Measurements from ENCODE around the gene THSD4.

DNA sequence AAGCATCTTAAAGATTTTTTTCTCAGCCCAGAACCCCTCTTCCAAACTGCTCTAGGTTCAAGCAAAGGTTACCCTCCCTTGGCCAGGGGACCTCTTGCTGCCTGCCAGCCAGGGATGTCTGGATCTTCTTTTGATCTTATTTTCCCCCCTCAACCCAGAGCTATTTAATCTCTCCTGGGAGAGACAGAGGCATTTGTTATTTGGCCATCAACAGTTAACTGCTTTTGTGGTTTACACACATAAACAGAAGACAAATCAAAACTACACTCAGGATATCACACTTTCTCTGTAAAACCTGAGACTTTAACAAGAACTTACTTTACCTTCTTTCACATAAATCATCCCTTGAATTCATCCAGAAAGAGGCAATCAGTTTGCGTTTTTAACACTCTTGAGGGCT, 272.5 kb downstream of the THSD4 start:
- TF ChIP-seq, protein P1, sequence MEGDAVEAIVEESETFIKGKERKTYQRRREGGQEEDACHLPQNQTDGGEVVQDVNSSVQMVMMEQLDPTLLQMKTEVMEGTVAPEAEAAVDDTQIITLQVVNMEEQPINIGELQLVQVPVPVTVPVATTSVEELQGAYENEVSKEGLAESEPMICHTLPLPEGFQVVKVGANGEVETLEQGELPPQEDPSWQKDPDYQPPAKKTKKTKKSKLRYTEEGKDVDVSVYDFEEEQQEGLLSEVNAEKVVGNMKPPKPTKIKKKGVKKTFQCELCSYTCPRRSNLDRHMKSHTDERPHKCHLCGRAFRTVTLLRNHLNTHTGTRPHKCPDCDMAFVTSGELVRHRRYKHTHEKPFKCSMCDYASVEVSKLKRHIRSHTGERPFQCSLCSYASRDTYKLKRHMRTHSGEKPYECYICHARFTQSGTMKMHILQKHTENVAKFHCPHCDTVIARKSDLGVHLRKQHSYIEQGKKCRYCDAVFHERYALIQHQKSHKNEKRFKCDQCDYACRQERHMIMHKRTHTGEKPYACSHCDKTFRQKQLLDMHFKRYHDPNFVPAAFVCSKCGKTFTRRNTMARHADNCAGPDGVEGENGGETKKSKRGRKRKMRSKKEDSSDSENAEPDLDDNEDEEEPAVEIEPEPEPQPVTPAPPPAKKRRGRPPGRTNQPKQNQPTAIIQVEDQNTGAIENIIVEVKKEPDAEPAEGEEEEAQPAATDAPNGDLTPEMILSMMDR (conservative IDR thresholded peaks at IDR 0.05; ENCODE audit: low read length): no peak
- TF ChIP-seq EZH2phosphoT487 (IDR thresholded peaks at IDR 0.05; ENCODE audit: borderline replicate concordance): no peak

Data from Loucy (cell line).